ENCODE results near the gene CYBA.

Gene CYBA

DNA sequence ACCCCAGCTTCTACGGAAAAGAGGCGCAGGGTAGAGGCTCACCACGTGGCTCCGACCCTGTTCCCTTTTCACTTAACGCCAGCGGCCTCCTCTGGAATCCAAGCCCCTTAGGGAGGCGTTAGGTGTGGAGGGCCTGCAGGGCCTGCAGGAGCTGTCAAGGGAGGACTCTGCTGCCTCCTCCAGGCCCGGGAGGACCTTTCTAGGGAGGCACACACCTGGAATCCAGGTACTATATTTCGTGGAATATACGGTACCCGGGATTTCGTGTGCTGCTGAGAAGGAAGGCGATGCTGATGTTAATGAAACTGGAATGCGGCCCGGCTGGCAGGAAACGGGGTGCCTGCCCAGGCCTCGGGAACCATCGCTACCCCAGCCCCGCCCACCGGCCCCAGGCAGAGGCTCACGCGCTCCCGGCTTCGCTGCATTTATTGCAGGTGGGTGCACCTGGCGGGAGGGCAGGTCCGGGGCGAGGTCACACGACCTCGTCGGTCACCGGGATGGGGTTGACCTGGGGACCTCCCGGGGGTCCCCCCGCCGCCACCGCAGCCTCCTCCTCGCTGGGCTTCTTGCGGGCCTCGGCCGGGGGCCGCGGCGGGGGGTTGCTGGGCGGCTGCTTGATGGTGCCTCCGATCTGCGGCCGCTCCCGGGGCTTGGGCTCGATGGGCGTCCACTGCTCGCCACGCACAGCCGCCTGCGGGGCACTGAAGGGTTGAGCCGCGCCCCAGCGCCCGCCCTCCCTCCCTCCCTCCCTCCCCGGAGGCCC, 7.8 kb downstream of the CYBA start:
- DNase-seq: no peak

- no peak for DNase-seq
Observed at GRCh38 chr16:88640498-88641247, 10.2 kb downstream of the CYBA start.

DNA sequence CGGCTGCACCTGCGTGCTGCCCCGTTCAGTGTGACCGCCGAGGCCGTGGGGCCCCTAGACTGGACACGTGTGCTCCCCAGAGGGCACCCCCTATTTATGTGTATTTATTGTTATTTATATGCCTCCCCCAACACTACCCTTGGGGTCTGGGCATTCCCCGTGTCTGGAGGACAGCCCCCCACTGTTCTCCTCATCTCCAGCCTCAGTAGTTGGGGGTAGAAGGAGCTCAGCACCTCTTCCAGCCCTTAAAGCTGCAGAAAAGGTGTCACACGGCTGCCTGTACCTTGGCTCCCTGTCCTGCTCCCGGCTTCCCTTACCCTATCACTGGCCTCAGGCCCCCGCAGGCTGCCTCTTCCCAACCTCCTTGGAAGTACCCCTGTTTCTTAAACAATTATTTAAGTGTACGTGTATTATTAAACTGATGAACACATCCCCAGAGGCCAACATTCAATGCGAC, 10.8 kb downstream of the CYBA start:
- no peak for DNase-seq

DNA sequence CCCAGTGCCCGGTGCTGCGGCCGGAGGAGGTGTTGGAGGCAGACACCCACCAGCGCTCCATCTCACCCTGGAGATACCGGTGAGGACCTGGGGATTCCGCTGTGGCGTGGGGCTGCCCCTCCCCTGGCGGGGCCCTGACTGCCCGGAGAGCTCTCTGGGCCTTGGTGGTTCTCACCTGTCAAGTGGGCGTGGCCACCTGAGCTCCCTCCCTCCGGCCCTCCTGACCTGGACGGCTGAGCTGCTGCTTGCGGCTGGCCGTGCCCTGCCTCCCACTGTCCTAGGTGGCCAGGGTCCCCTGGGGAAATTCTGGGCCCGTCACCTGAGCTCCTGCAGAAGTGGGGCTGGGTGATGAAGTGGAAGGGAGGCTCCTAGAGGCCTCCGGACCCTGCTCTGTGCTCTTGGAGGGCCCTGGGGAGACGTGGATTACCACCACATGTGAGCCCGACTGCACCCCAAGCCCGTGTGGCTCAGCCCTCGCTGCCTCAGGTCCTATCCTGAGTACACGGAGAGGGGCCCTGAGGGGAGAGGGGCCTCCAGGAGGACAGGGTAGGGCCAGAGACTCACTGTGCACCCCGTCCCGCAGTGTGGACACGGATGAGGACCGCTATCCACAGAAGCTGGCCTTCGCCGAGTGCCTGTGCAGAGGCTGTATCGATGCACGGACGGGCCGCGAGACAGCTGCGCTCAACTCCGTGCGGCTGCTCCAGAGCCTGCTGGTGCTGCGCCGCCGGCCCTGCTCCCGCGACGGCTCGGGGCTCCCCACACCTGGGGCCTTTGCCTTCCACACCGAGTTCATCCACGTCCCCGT, 11.4 kb downstream of the CYBA start:
- no peak for DNase-seq

GRCh38 chr16:88638323-88639230, 12.3 kb downstream of the CYBA start, which contains the start of gene IL17C:
IL17C (plus strand) TSS chr16:88638572; CDS start chr16:88638642, 70 bp downstream.
- peak in 1 of 5 donors; percentile 34 for DNase-seq

DNA sequence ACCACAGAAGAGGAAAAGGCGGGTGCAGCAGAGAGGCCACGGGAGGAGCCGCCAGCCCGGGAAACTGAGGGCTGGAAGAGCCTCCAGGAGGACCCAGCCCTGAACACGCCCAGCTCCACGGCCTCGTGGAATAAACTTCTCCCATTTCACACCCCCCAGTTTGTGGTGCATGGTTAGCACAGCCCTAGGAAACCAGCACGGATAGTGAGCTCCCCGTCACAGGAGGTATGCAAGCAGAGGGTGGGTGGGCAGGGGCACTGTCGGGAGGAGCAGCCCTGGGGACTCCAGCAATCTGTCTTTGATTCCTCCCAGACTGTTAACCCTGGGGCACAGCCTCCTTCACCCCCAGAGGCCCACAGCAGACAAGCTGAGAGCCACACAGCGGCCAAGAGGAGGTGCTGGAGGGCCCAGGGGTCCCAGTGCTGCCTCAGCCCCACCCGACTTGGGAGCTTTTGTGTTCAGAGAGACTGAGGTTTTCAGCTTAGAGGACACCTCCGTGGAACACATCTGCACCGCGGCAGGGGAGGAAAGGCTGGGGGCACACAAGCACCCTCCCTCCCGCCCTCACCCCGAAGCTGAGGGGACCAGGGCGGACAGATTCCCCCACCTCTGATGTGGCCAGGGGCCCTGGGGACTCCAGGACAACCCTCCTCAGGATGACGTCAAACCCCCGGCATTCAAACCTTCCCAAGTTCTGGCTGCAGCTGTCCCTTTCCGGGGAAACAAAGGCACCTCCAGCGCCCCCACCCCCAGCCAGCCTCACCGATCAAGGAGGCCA, 14.2 kb downstream of the CYBA start:
- no peak for DNase-seq

GRCh38 chr16:88635671-88636319, 15.1 kb downstream of the CYBA start:
- DNase-seq: no peak

DNA sequence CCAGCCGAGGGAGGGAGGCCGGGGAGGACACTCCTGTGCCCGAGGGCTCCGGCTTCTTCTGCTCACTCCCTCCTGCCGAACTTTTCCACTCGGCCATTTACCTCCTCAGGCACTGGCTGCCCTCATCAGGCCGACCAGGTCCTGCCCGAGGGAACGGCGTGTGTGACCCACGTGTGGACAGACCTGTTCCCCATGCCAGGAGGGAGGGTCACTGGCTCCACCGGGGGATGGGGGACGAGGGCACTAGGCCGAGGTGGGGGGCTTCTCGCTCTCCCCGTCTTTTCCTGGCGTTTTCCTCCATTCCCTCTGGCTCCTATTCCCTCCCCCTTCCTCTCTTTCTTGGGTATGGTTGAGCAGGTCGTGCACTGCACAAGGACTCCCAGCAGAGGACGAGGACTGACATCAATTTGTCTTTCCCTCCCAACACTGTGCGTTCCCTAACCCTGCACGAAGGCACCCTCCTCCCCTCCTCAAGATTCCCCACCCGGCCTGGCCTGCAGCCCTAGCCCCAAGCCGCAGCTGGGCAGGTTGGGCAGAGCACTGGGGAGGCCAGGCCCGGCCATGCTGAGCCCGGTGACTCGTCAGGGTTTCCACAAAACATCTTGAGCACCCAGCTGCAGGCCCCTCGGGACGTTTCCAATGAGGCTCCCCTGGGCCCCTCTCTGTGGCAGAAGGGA, 15.7 kb downstream of the CYBA start:
- DNase-seq: no peak

DNA sequence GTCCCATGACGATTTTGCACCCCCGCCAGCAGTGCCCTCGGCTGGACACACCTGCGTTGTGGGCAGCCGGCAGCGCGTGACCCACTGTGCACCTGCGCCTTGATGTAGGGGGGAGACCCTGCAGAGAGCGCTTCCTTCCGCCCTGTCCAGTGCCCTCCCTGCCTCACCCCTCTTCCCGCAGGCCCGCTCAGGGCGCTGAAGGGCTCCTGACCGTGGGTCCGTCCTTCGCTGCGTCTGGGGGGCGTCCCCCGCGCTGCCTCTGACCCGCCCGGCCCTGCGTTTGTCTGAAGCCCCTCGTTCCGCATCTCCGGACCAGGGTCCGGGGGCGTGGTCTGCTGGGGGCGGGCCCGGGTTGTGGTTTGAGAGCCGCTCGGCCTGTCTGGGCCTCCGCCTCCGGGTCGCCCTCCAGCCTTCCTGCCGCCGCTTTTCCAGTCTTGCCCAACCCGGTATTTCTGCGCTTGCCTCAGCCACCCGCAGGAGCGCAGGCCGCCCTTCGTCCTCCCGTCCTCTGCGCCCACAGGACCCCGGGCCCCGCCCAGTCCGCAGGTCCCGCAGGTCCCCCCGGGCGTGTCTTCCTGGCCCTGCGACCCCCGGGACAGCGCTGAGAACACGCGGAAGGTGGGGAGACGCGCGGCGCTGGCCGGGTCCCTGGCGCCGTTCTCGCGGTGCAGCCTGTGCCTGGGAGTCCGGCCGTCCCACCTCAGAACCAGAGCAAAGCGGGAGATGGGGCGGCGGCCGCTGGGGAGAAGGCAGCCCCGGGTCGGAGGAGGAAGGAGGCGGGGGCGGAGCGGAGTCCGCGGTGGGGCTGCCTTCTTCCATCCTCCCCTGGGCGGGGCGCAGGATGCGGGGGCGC, 16.5 kb downstream of the CYBA start:
- peak in 3 of 5 donors; percentile 26 to 67 (median 50) for DNase-seq

GRCh38 chr16:88633684-88634140, 17.1 kb downstream of the CYBA start:
- peak in 4 of 5 donors; percentile 20 to 55 (median 40) for DNase-seq

DNA sequence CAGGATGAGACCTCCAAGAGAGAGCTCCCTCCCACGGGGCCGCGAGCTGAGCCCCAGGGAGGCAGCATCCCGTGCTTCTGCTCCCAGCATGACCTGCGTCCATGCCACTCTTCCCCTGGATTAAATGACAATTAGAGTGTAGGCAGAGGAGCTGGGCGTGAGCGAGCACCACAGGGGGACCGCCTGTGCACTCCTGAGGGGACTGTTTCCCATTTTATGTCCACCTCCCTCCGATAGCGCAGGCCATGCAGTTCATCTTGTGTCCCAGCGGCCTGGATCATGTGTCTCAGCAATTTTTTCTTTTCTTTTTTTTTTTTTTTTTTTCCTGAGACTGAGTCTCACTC, 18.3 kb downstream of the CYBA start:
- no peak for DNase-seq

DNA sequence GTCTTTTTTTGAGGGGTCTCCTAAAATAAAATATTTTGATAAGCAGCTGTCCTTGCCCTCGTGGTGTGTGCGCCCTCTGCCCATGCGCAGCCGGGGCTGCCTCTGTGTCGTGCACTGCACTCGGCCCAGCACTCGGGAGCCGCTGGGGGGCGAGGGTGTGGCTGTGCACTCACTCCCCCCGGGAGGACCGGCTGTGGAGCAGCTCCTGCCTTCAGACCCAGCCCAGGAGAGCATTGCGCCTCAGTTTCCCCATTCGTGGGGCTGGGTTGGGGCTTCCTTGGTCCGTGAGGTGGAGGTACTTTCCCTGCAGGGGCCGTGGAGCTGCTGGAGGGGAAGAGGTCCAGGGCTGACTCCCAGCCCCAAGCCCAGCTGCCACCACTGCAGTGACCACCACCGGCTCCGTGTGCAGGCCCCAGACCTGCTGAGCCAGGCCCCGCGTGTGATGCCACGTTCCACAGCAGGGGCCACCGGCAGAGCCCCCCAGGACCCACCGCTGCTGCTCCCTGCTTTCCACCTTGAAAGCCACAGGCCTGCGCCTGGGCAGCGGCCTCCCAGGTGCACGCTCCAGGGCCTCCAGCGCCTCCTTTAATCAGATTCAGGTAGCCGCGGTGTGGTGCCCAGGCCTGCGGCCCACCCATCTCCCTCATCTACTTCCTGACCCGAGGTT, 18.8 kb downstream of the CYBA start:
- DNase-seq: no peak

- no peak for DNase-seq
Observed at GRCh38 chr16:88631384-88631783, 19.5 kb downstream of the CYBA start.

DNA sequence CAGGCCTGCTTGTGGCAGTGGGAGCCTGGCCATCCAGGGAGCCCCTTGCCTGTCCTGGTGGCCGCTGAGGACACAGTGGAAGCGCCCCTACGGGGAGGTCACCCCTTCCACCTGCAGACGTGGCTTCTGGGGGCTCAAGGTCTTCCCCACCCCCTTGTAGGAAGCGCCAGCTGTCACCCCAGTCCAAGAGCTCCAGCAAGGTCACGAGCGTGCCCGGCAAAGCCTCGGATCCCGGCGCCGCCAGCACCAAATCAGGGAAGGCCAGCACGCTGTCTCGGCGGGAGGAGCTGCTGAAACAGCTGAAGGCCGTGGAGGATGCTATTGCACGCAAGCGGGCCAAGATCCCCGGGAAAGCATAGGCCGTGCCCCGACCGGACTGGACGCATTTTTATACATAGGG, 19.9 kb downstream of the CYBA start:
- no peak for DNase-seq

GRCh38 chr16:88630433-88630832, 20.4 kb downstream of the CYBA start:
- DNase-seq: no peak

GRCh38 chr16:88629835-88630234, 21.0 kb downstream of the CYBA start:
- DNase-seq: no peak

GRCh38 chr16:88628512-88628974, 22.3 kb downstream of the CYBA start:
- DNase-seq: no peak

Measured in T-helper 1 cell (primary cell).